HEK293 (cell line): ENCODE data around the gene TMEM234.

Experiments used
- HOXA7 ChIP-seq: sonication (generic); formaldehyde crosslinking; IDR thresholded peaks from 2 replicates; pipeline ENCODE4 v1.8.1; 2022; ENCODE audit warnings: missing genetic modification reagents, borderline replicate concordance
- KLF10 ChIP-seq: fragments of 450-650 bp; IDR thresholded peaks from 2 replicates; pipeline ENCODE4 v1.5.1; 2018; ENCODE audit warnings: missing biosample characterization, mild to moderate bottlenecking, missing genetic modification characterization
- OVOL3 ChIP-seq: fragments of 450-650 bp; formaldehyde crosslinking; IDR thresholded peaks from 2 replicates; pipeline ENCODE4 v1.5.1; 2016; ENCODE audit warnings: missing biosample characterization, missing genetic modification characterization
- PRDM6 ChIP-seq: fragments of 450-650 bp; formaldehyde crosslinking; IDR thresholded peaks from 2 replicates; pipeline ENCODE4 v1.5.1; 2017; ENCODE audit warnings: missing biosample characterization, missing genetic modification characterization
- SP7 ChIP-seq: fragments of 450-650 bp; formaldehyde crosslinking; IDR thresholded peaks from 2 replicates; pipeline ENCODE4 v1.5.1; 2016; ENCODE audit warnings: missing biosample characterization, missing genetic modification characterization
- TCF7L2 ChIP-seq: IDR thresholded peaks from 2 replicates; pipeline ENCODE4 v1.6.1; 2011; ENCODE audit warnings: low read depth, mild to moderate bottlenecking, inconsistent platforms, low read length, moderate library complexity, borderline replicate concordance
- TSHZ1 ChIP-seq: fragments of 450-650 bp; formaldehyde crosslinking; IDR thresholded peaks from 2 replicates; pipeline ENCODE4 v1.5.1; 2016; ENCODE audit warnings: missing biosample characterization, missing genetic modification characterization, borderline replicate concordance
- YY2 ChIP-seq: fragments of 450-650 bp; formaldehyde crosslinking; IDR thresholded peaks from 2 replicates; pipeline ENCODE4 v1.5.1; 2016; ENCODE audit warnings: missing biosample characterization, missing genetic modification characterization
- ZBTB10 ChIP-seq: fragments of 450-650 bp; formaldehyde crosslinking; IDR thresholded peaks from 2 replicates; pipeline ENCODE4 v1.5.1; 2016; ENCODE audit warnings: missing biosample characterization, missing genetic modification characterization
- ZBTB20 ChIP-seq: fragments of 450-650 bp; formaldehyde crosslinking; IDR thresholded peaks from 2 replicates; pipeline ENCODE4 v1.5.1; 2016; ENCODE audit warnings: missing biosample characterization, missing genetic modification characterization
- ZBTB6 ChIP-seq: fragments of 450-650 bp; formaldehyde crosslinking; IDR thresholded peaks from 2 replicates; pipeline ENCODE4 v1.5.1; 2017; ENCODE audit warnings: missing biosample characterization, missing genetic modification characterization
- ZFP3 ChIP-seq: fragments of 450-650 bp; formaldehyde crosslinking; IDR thresholded peaks from 2 replicates; pipeline ENCODE4 v1.5.1; 2016; ENCODE audit warnings: low read depth, missing biosample characterization, missing genetic modification characterization
- ZFP37 ChIP-seq: fragments of 450-650 bp; formaldehyde crosslinking; IDR thresholded peaks from 2 replicates; pipeline ENCODE4 v1.5.1; 2016; ENCODE audit warnings: missing biosample characterization, missing genetic modification characterization
- ZIC2 ChIP-seq: fragments of 450-650 bp; formaldehyde crosslinking; IDR thresholded peaks from 2 replicates; pipeline ENCODE4 v1.5.1; 2016; ENCODE audit warnings: missing biosample characterization, missing genetic modification characterization
- ZNF169 ChIP-seq: fragments of 450-650 bp; formaldehyde crosslinking; IDR thresholded peaks from 2 replicates; pipeline ENCODE4 v1.5.1; 2016; ENCODE audit warnings: missing biosample characterization, missing genetic modification characterization
- ZNF184 ChIP-seq: fragments of 450-650 bp; IDR thresholded peaks from 2 replicates; pipeline ENCODE4 v1.5.1; 2018; ENCODE audit warnings: missing biosample characterization, mild to moderate bottlenecking, missing genetic modification characterization
- ZNF302 ChIP-seq: fragments of 450-650 bp; formaldehyde crosslinking; IDR thresholded peaks from 2 replicates; pipeline ENCODE4 v1.5.1; 2016; ENCODE audit warnings: missing biosample characterization, missing genetic modification characterization, low read depth
- ZNF362 ChIP-seq: fragments of 450-650 bp; formaldehyde crosslinking; IDR thresholded peaks from 2 replicates; pipeline ENCODE4 v1.5.1; 2016; ENCODE audit warnings: missing biosample characterization, missing genetic modification characterization
- ZNF391 ChIP-seq: fragments of 450-650 bp; formaldehyde crosslinking; IDR thresholded peaks from 2 replicates; pipeline ENCODE4 v1.5.1; 2016; ENCODE audit warnings: low read depth, missing biosample characterization, missing genetic modification characterization, borderline replicate concordance
- ZNF510 ChIP-seq: fragments of 450-650 bp; formaldehyde crosslinking; IDR thresholded peaks from 2 replicates; pipeline ENCODE4 v1.5.1; 2018; ENCODE audit warnings: mild to moderate bottlenecking, missing genetic modification characterization, missing biosample characterization; ENCODE audit not compliant: insufficient replicate concordance
- ZNF521 ChIP-seq: fragments of 450-650 bp; formaldehyde crosslinking; IDR thresholded peaks from 2 replicates; pipeline ENCODE4 v1.5.1; 2017; ENCODE audit warnings: missing biosample characterization, mild to moderate bottlenecking, missing genetic modification characterization
- ZNF561 ChIP-seq: fragments of 450-650 bp; IDR thresholded peaks from 2 replicates; pipeline ENCODE4 v1.5.1; 2018; ENCODE audit warnings: missing biosample characterization, missing genetic modification characterization, borderline replicate concordance
- ZNF621 ChIP-seq: fragments of 450-650 bp; formaldehyde crosslinking; IDR thresholded peaks from 2 replicates; pipeline ENCODE4 v1.5.1; 2017; ENCODE audit warnings: missing biosample characterization, missing genetic modification characterization
- ZNF785 ChIP-seq: fragments of 450-650 bp; formaldehyde crosslinking; IDR thresholded peaks from 2 replicates; pipeline ENCODE4 v1.5.1; 2016; ENCODE audit warnings: missing biosample characterization, missing genetic modification characterization
- TF ChIP-seq, protein P1 (sequence below): fragments of 450-650 bp; formaldehyde crosslinking; IDR thresholded peaks from 2 replicates; pipeline ENCODE4 v1.5.1; 2016; ENCODE audit warnings: missing biosample characterization, missing genetic modification characterization
- TF ChIP-seq, protein P2 (sequence below): fragments of 450-650 bp; formaldehyde crosslinking; IDR thresholded peaks from 2 replicates; pipeline ENCODE4 v1.5.1; 2016; ENCODE audit warnings: missing biosample characterization, missing genetic modification characterization

Gene TMEM234

DNA sequence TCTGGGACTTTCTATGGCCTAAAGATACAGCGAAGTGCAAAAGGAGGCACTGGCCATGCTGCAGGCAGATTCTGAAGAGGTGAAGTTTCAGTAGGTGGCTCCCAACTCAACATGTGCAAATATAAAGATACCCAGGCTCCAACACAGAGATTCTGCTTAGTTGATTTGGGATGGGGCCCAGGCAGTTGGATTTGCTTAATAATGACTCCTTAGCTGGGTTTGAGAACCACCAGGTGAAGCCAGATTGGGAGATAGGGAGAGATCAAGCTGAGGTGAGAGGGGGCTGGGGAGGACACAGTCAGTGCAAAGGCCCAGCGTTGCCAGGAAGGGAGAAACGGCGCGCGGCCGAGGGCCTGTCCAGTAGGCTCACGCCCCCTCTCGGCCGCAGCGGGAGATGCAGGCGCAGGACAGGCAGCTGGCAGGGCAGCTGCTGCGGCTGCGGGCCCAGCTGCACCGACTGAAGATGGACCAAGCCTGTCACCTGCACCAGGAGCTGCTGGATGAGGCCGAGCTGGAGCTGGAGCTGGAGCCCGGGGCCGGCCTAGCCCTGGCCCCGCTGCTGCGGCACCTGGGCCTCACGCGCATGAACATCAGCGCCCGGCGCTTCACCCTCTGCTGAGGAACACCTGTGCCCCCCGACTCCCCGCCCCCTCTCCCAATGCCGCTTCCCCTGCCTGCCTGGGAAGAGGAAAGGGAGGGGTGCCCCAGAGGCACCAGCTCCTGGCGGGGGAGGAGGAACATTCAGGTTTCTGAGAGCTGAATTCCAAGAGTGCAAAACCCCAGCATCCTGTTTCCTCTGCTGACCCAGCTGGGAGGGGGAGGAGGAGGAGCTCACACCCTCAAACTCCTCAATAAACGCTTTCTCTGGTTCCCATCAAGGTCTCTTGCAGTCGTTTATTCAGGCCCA lies 26.1 kb upstream of the TMEM234 start (continued):
- no peak; the same call in 1 of the 2 replicates for TF ChIP-seq ZBTB10 (tag by site-specific recombination)
- no peak for TF ChIP-seq ZIC2
- no peak for TF ChIP-seq ZNF169 (tag by site-specific recombination)
- TF ChIP-seq, protein P1, sequence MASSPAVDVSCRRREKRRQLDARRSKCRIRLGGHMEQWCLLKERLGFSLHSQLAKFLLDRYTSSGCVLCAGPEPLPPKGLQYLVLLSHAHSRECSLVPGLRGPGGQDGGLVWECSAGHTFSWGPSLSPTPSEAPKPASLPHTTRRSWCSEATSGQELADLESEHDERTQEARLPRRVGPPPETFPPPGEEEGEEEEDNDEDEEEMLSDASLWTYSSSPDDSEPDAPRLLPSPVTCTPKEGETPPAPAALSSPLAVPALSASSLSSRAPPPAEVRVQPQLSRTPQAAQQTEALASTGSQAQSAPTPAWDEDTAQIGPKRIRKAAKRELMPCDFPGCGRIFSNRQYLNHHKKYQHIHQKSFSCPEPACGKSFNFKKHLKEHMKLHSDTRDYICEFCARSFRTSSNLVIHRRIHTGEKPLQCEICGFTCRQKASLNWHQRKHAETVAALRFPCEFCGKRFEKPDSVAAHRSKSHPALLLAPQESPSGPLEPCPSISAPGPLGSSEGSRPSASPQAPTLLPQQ (tag by site-specific recombination), result peak; percentile 67
- peak; percentile 49; the same call in 1 of the 2 replicates for TF ChIP-seq ZBTB6 (tag by site-specific recombination)
- no peak for TF ChIP-seq TSHZ1 (tag by site-specific recombination)
- TF ChIP-seq ZNF302, result no peak
- no peak for TF ChIP-seq ZNF184 (tag by site-specific recombination)
- no peak for TF ChIP-seq KLF10 (tag by site-specific recombination)
- TF ChIP-seq ZFP3 (tag by site-specific recombination), result no peak
- TF ChIP-seq ZBTB20 (tag by site-specific recombination), result no peak; the same call in 1 of the 2 replicates
- TF ChIP-seq ZNF785 (tag by site-specific recombination), result no peak
- no peak for TF ChIP-seq ZNF521
- TF ChIP-seq YY2 (tag by site-specific recombination), result no peak
- TF ChIP-seq ZNF561 (tag by site-specific recombination), result no peak; the same call in 1 of the 2 replicates
- TF ChIP-seq HOXA7 (CRISPR knock-in tag), result no peak
- no peak for TF ChIP-seq PRDM6 (tag by site-specific recombination)
- TF ChIP-seq ZNF362, result no peak
- TF ChIP-seq ZNF621, result no peak
- peak; percentile 82; the same call in 1 of the 2 replicates for TF ChIP-seq ZFP37 (tag by site-specific recombination)
- TF ChIP-seq, protein P2, sequence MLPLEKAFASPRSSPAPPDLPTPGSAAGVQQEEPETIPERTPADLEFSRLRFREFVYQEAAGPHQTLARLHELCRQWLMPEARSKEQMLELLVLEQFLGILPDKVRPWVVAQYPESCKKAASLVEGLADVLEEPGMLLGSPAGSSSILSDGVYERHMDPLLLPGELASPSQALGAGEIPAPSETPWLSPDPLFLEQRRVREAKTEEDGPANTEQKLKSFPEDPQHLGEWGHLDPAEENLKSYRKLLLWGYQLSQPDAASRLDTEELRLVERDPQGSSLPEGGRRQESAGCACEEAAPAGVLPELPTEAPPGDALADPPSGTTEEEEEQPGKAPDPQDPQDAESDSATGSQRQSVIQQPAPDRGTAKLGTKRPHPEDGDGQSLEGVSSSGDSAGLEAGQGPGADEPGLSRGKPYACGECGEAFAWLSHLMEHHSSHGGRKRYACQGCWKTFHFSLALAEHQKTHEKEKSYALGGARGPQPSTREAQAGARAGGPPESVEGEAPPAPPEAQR (tag by site-specific recombination), result no peak
- TF ChIP-seq OVOL3, result no peak
- no peak for TF ChIP-seq TCF7L2
- peak; percentile 54 for TF ChIP-seq SP7 (tag by site-specific recombination)
- TF ChIP-seq ZNF391 (tag by site-specific recombination), result no peak
- TF ChIP-seq ZNF510 (tag by site-specific recombination), result no peak
